Stimulated activated CD4-positive, alpha-beta T cell treated with anti-CD3 and anti-CD28 coated beads, Interleukin-15, amount 100 ng/mL, for 48 hours (primary cell): ENCODE data around the gene MSL2.
"Not testable (repeated sequence)": the region's sequence is repeated elsewhere in the genome, so short reads cannot be mapped to it uniquely, and the experiment has no call there.

Source experiments
- DNase-seq, 2 donors: peaks; one replicate each; pipeline ENCODE4 v3.0.0-alpha.2; 2020; ENCODE audit warnings: low read depth in 2 of 2

The MSL2 gene

DNA sequence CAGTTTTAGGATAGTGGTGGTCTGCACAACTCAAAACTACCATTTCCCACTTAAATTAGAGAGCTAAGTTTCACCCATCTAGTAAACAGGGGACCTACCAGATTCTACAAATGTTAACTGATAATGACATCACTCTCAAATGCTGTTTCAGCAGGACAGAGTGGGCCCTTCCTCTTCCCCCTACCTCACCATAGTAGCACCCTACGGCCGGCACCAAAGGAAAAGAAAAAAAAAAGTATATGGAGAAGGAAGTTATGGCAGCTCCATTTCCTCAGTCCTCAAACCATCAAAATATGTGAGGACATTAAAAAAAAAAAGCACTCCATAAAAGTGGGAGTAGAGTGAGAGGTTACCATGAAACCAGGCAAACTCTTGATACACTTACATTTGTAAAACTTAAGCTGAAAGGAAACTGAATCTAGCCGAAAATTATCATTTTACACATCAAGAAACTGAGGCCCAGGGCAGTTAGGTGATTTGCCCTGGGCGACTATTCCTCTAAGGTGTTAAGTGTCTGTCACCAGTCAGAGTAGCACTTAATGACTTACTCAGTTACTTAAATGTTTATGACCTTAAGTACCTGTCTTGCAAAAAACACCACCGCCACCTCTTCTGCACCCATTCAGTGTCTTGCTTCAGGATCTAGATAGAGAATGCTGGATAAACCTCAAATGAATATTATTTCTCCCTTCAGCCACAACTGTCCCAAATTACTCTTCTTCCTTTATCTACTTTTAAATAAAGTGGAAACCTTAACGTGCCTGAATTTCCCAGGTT lies 2.7 kb downstream of the MSL2 start:
- DNase-seq = no peak

DNA sequence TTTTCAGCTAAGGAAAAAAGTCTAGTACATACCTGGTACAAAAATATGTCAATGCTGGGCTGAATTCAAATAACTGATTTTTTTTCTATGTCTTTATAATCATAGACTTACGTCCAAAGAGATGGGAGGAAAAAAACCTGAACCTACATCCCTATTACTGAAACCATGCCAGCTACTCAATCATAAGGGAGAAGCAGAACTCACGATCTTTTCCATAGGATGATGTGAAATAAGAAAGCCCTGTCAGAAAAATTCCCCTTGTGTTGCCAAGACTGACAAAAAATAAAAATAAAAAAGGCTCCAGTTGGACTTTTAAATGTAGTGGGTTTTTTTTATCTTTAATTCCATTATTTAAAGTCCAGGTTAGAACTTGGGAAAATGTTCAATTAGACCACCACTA lies 3.3 kb downstream of the MSL2 start:
- DNase-seq = no peak

DNA sequence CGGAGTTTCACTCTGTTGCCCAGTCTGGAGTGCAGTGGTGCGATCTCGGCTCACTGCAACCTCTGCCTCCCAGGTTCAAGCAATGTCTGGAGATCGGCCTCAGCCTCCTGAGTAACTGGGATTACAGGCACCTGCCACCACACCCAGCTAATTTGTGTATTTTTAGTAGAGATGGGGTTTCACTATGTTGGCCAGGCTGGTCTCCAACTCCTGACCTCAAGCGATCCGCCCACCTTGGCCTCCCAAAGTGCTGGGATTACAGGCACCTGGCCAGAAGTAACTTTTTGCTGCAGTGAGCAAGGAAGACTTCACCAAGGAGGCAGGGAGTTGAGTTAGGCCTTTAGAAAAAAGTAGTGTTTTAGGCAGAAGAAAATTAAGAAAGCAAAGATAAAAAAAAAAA lies 3.9 kb downstream of the MSL2 start:
- not testable (repeated sequence) for DNase-seq

DNA sequence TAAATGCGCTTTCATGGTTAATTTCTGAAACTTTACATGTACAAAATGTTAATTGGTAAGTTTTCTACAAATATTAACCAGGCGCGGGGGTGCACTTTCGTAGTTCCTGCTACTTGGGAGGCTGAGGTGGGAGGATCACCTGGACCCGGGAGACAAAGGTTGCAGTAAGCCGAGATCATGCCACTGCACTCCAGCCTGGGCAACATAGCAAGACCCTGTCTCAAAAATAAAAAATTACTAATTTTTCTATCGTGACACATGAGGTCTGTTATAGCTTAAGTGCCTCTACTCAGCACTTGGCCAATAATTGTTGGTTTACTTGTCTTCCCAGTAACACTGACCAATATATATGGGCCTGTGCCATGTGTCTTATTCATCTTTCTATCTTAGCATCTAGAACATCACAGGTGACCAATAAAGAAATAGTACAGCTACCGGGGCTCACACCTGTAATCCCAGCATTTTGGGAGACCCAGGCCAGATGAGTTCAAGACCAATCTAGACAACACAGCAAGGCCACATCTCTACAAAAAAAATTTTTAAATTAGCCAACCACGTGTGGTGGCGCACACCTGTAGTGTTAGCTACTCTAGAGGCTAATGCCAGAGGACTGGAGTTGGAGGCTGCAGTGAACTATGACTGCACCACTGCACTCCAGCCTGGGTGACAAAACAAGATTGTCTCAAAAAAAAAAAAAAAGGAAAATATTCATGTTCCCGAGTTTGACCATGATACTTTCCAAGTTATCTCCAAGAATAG lies 6.1 kb downstream of the MSL2 start:
- no peak for DNase-seq

GRCh38 chr3:136189043-136189442 lies 7.1 kb downstream of the MSL2 start:
- DNase-seq = no peak

GRCh38 chr3:136187868-136188267 lies 8.3 kb downstream of the MSL2 start:
- no peak for DNase-seq

DNA sequence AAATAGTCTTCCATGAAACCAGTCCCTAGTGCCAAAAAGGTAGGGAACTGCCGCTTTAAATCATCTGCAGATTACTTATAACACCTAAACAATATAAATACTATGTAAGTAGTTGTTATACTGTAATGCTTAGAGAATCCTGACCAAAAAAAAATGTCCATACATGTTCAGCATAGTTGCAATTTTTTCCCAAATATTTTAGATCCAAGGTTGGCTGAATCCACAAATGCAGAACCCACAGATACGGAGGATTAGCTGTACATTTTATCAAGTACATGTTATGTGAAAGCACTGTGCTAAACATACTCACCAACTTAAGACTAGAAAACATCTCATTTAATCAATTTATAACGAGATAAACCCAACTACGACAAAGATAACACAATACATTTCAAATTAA lies 9.3 kb downstream of the MSL2 start:
- DNase-seq = no peak

DNA sequence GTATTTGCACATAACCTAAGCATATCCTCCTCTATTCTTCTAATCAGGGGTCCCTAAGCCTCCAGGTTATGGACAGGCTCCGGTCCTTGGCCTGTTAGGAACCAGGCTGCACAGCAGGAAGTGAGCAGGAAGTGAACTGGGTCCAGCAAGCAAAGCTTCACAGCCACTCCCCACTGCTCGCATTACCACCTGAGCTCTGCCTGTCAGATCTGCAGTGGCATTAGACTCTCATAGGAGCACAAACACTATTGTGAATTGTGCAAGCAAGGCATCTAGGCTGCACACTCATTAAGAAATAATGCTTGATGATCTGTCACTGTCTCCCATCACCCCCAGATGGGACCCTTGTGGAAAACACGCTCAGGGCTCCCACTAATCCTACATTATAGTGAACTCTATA lies 9.8 kb downstream of the MSL2 start:
- no peak for DNase-seq

GRCh38 chr3:136184703-136185102 lies 11.4 kb downstream of the MSL2 start:
- no peak for DNase-seq

GRCh38 chr3:136181741-136182140 lies 14.4 kb downstream of the MSL2 start:
- DNase-seq = no peak

GRCh38 chr3:136177876-136178275 lies 18.3 kb downstream of the MSL2 start:
- no peak for DNase-seq

GRCh38 chr3:136173939-136174490 lies 22.1 kb downstream of the MSL2 start:
- no peak for DNase-seq

DNA sequence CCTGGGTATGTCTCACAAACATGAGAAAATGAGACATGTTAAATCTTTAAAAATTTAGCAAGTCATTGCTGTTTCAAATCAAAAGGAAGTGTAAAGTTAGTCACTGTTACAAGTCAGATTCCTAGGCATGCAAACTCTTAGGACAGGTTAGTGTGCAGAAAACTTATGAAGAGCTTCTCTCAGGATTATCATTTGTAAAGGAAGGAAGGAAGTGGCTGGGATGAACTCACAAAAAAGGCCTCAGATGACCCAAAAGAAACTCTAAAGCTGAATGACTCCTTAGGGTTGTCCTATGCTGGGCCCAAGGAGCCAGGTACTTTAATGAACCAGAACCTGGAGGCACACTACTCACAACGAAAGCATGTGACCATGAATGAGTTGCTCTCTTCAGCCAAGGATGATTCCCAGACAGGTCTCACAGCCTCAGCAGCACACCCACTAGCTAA lies 25.0 kb downstream of the MSL2 start:
- DNase-seq = no peak

DNA sequence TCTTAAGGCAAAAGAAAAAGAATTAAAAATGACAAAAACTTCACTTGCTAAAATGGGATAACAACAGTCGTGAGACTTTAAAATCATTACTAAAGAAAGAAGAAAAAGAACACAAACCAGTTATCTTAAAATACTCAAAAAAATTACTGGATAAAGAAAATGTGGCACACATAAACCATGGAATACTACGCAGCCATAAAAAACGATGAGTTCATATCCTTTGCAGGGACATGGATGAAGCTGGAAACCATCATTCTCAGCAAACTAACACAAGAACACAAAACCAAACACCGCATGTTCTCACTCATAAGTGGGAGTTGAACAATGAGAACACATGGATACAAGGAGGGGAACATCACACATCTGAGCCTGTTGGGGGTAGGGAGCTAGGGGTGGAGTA lies 27.9 kb downstream of the MSL2 start:
- not testable (repeated sequence) for DNase-seq

GRCh38 chr3:136166507-136166906 lies 29.6 kb downstream of the MSL2 start:
- DNase-seq = no peak

DNA sequence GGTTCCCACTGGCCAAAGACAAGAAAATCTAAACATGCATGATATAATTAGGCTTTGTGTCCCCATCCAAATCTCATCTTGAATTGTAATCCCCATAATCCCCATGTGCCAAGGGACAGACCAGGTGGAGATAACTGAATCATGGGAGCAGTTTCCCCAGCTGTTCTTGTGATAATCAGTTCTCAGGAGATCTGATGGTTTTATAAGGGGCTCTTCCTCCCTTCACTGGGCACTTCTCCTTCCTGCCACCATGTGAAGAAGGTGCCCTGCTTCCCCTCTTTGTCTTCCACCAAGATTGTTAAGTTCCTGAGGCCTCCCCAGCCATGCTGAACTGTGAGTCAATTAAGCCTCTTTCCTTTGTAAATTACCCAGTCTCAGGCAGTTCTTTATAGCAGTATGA lies 32.5 kb downstream of the MSL2 start:
- DNase-seq = not testable (repeated sequence)

DNA sequence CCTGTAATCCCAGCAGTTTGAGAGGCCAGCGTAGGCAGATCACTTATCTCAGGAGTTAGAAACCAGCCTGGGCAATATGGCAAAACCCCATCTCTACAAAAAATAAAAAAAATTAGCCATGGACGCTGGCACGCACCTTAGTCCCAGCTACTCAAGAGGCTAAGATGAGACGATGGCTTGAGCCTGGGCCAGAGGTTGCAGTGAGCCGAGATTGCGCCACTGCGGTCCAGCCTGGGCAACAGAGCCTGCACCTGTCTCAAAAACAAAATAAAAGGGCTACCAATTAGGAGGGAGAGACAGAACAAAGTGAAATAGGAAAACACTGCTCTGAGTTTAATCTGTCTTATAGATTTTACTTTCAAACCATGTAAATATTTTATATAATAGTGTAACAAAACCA lies 33.8 kb downstream of the MSL2 start:
- no peak for DNase-seq

- DNase-seq = no peak
These were observed 34.6 kb downstream of the MSL2 start for GRCh38 chr3:136161516-136161915.

DNA sequence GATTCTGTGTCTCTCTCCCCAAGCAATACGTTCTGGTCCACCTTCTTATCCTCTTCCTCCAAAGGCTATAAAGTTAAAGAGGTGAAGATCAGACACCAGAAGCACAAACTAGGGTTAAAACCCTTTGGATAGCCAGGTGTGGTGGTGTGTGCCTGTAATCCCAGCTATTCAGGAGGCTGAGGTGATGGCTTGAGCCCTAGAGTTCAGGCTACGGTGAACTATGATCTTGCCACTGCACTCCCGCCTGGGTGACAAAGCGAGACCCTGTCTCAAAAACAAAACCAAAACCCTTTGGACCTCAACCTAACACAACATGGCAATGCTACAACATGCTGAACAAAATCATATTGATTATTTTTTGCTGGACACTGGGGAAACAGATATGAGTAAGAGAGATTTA lies 43.2 kb downstream of the MSL2 start:
- no peak for DNase-seq

GRCh38 chr3:136152176-136152843 lies 43.8 kb downstream of the MSL2 start:
- DNase-seq = no peak

DNA sequence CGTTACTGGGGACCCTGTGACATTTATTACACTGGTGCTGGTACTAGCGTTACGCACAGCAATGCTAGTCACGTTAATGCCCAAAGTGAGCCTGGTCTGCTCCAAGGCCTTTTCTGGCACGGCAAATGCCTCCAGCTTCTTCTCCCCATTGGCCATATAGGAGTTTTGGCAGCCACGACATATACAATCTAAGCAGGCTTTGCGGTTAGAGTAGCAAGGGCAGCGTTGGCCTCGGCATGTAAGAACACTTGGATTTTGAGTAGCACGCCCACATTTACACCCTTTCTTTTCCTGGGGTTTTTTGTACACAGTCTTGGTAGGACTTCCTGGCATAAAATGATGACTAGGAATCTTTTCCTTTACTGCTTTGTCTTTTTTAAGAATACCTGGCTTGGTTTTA lies 44.9 kb downstream of the MSL2 start:
- DNase-seq = no peak

GRCh38 chr3:136149667-136150066 lies 46.5 kb downstream of the MSL2 start:
- no peak for DNase-seq
